Hepatocyte (in vitro differentiated cells): ENCODE data around the gene ENG. TPM values are rescaled to one million over a fixed set of nuclear protein-coding genes. Genes with fewer than 3 reads are reported as not detected.

ENCODE experiments used
- DNase-seq: peaks from one replicate; pipeline ENCODE4 v3.0.0-alpha.2; 2016; ENCODE audit warnings: low spot score
- H2AFZ ChIP-seq: fragments of 200-600 bp; sonication (generic); 2 replicates; pipeline ENCODE4 v1.6.0; 2016; ENCODE audit warnings: antibody characterized with exemption, mild to moderate bottlenecking
- H3K27ac ChIP-seq: fragments of 200-600 bp; sonication (generic); 2 replicates; pipeline ENCODE4 v1.5.1; 2016; ENCODE audit warnings: mild to moderate bottlenecking
- H3K27me3 ChIP-seq: fragments of 200-600 bp; sonication (generic); 2 replicates; pipeline ENCODE4 v1.6.1; 2016
- H3K36me3 ChIP-seq: fragments of 200-600 bp; sonication (generic); replicated peaks from 2 replicates; pipeline ENCODE4 v1.5.1; 2016; ENCODE audit warnings: low read depth; ENCODE audit not compliant: insufficient read depth
- H3K4me1 ChIP-seq: fragments of 200-600 bp; sonication (generic); 2 replicates; pipeline ENCODE4 v1.5.1; 2016; ENCODE audit warnings: mild to moderate bottlenecking, moderate library complexity; ENCODE audit not compliant: insufficient read depth
- H3K4me2 ChIP-seq: fragments of 200-600 bp; sonication (generic); 2 replicates; pipeline ENCODE4 v1.6.0; 2016
- H3K4me3 ChIP-seq: fragments of 200-600 bp; sonication (generic); 2 replicates; pipeline ENCODE4 v1.5.1; 2016; ENCODE audit warnings: mild to moderate bottlenecking
- H3K79me2 ChIP-seq: fragments of 200-600 bp; sonication (generic); 2 replicates; pipeline ENCODE4 v1.6.0; 2017; ENCODE audit warnings: mild to moderate bottlenecking
- H3K9me2 ChIP-seq: fragments of 200-600 bp; sonication (generic); replicated peaks from 2 replicates; pipeline ENCODE4 v1.6.0; 2017; ENCODE audit warnings: mild to moderate bottlenecking; ENCODE audit not compliant: insufficient read depth
- H3K9me3 ChIP-seq: fragments of 200-600 bp; sonication (generic); 2 replicates; pipeline ENCODE4 v1.5.1; 2016; ENCODE audit warnings: low read depth, mild to moderate bottlenecking
- H4K20me1 ChIP-seq: fragments of 200-600 bp; sonication (generic); 2 replicates; pipeline ENCODE4 v1.6.0; 2016; ENCODE audit warnings: mild to moderate bottlenecking; ENCODE audit not compliant: insufficient read depth, poor library complexity, severe bottlenecking
- CTCF ChIP-seq: fragments of 200-600 bp; sonication (generic); IDR thresholded peaks from 2 replicates; pipeline ENCODE4 v1.5.1; 2016; ENCODE audit warnings: antibody characterized with exemption, mild to moderate bottlenecking; ENCODE audit not compliant: poor library complexity
- EZH2 ChIP-seq: fragments of 200-600 bp; sonication (generic); IDR thresholded peaks from 2 replicates; pipeline ENCODE4 v1.6.1; 2016; ENCODE audit warnings: antibody characterized with exemption, mild to moderate bottlenecking, borderline replicate concordance
- EZH2phosphoT487 ChIP-seq: fragments of 200-600 bp; sonication (generic); IDR thresholded peaks from one replicate; pipeline ENCODE4 v1.6.1; 2018; ENCODE audit warnings: antibody characterized with exemption, mild to moderate bottlenecking, low read depth, moderate library complexity; ENCODE audit not compliant: unreplicated experiment, severe bottlenecking
- WGBS: methylation state at CpG from one replicate; pipeline ENCODE4 v1.1.6; 2016; ENCODE audit warnings: low lambda C conversion rate; ENCODE audit errors: missing lambda C conversion rate; 5-methylcytosine and 5-hydroxymethylcytosine counted together
- polyA plus RNA-seq: library from polyadenylated mRNA; unstranded; fragments of >200 nt; fragmentation: Nextera tagmentation; extraction: Ambion mirVana; gene quantifications from 2 replicates; pipeline ENCODE4 v1.2.1, GENCODE V29; 2016
- total RNA-seq: library from RNA; depleted of rRNA; stranded (reverse); fragments of >200 nt; gene quantifications from 2 replicates; pipeline ENCODE4 v1.2.3, GENCODE V29; 2014

ENG gene
- total and polyA plus RNA-seq, 2 experiments from 2014 or later: 6.8 to 21.2 TPM

GRCh38 chr9:127862075-127863011, 7.9 kb upstream of the ENG start:
- DNase-seq: no peak
- H3K36me3 ChIP-seq: no peaks in the 10 kb centered on the region
- H3K4me1 ChIP-seq: peaks cover 24% of the 10 kb centered on the region
- no peak overlapping the region for H3K4me3 ChIP-seq
- H4K20me1 ChIP-seq: no peaks in the 10 kb centered on the region
- no peak overlapping the region for H3K27ac ChIP-seq
- H3K79me2 ChIP-seq: no peaks in the 10 kb centered on the region
- H3K9me3 ChIP-seq: no peaks in the 10 kb centered on the region
- H3K27me3 ChIP-seq: no peaks in the 10 kb centered on the region
- H2AFZ ChIP-seq: no peak overlapping the region
- no peaks in the 10 kb centered on the region for H3K9me2 ChIP-seq
- WGBS: 52% methylated on average over 28 of the region's 29 CpGs
- TF ChIP-seq EZH2phosphoT487 (no peak), CTCF (no peak), EZH2 (no peak)
- H3K4me2 ChIP-seq: no peak overlapping the region

- H4K20me1 ChIP-seq: no peaks in the 10 kb centered on the region
- no peak overlapping the region for H2AFZ ChIP-seq
- 95% methylated on average over 11 of the region's 11 CpGs for WGBS
- DNase-seq: no peak
- H3K4me1 ChIP-seq: peaks cover 24% of the 10 kb centered on the region
- no peak overlapping the region for H3K4me2 ChIP-seq
- no peaks in the 10 kb centered on the region for H3K36me3 ChIP-seq
- H3K27me3 ChIP-seq: no peaks in the 10 kb centered on the region
- no peaks in the 10 kb centered on the region for H3K9me3 ChIP-seq
- no peaks in the 10 kb centered on the region for H3K79me2 ChIP-seq
- TF ChIP-seq EZH2phosphoT487 (no peak), CTCF (no peak), EZH2 (no peak)
- no peak overlapping the region for H3K27ac ChIP-seq
- H3K4me3 ChIP-seq: no peak overlapping the region
- no peaks in the 10 kb centered on the region for H3K9me2 ChIP-seq
Measured at GRCh38 chr9:127860779-127861178, 6.3 kb upstream of the ENG start.

- Histone ChIP-seq H3K27me3 (no peaks in the 10 kb centered on the region), H3K4me2 (no peak overlapping the region), H3K9me2 (no peaks in the 10 kb centered on the region), H3K36me3 (no peaks in the 10 kb centered on the region), H2AFZ (no peak overlapping the region), H3K9me3 (no peaks in the 10 kb centered on the region), H3K4me3 (no peak overlapping the region), H4K20me1 (no peaks in the 10 kb centered on the region), H3K27ac (peak overlapping the region; percentile 16), H3K79me2 (no peaks in the 10 kb centered on the region), H3K4me1 (peaks cover 19% of the 10 kb centered on the region)
- 53% methylated on average over 8 of the region's 8 CpGs for WGBS
- DNase-seq: no peak
- no peak for TF ChIP-seq EZH2phosphoT487
- TF ChIP-seq CTCF: no peak
Measured at GRCh38 chr9:127860260-127860659, 5.8 kb upstream of the ENG start.
